Effector memory CD8-positive, alpha-beta T cell (primary cell): Measurements from ENCODE around the gene KCNAB2.
"Not testable (repeated sequence)": the region's sequence is repeated elsewhere in the genome, so short reads cannot be mapped to it uniquely, and the experiment has no call there.

ENCODE experiments used
- ATAC-seq: fragments of 150-1000 bp; cut with Tn5 transposase; replicated peaks from 2 replicates; pipeline ENCODE4 v1.10.0; 2021; ENCODE audit warnings: mild to moderate bottlenecking, moderate library complexity
- DNase-seq, 3 experiments: peaks; one replicate each; pipeline ENCODE4 v3.0.0; 2021
- H3K27ac Mint-ChIP-seq, 2 donors: one replicate each; pipeline ENCODE4 v1.8.0; 2022; ENCODE audit warnings: mild to moderate bottlenecking in 2 of 2, mixed read lengths in 2 of 2, moderate library complexity in 2 of 2
- H3K27me3 Mint-ChIP-seq, 2 donors: one replicate each; pipeline ENCODE4 v1.8.0; 2022; ENCODE audit warnings: mixed read lengths in 2 of 2
- H3K36me3 Mint-ChIP-seq: one replicate; pipeline ENCODE4 v1.8.0; 2022; ENCODE audit warnings: mild to moderate bottlenecking, moderate library complexity, mixed read lengths; ENCODE audit not compliant: insufficient read depth
- H3K4me1 Mint-ChIP-seq, 2 donors: one replicate each; pipeline ENCODE4 v1.8.0; 2022; ENCODE audit warnings: low read depth in 2 of 2, mixed read lengths in 2 of 2
- H3K4me3 Mint-ChIP-seq, 2 donors: one replicate each; pipeline ENCODE4 v1.8.0; 2022; ENCODE audit warnings: mild to moderate bottlenecking in 2 of 2, mixed read lengths in 2 of 2, moderate library complexity in 2 of 2
- H3K9me3 Mint-ChIP-seq, 2 donors: one replicate each; pipeline ENCODE4 v1.8.0; 2022; ENCODE audit warnings: mixed read lengths in 2 of 2

Gene KCNAB2

GRCh38 chr1:6014130-6014999 is 31.3 kb upstream of the KCNAB2 start:
- Mint-ChIP-seq H3K4me1 (peaks cover 25 to 28% of the 10 kb centered on the region in 2 donors), H3K27me3 (no peaks in the 10 kb centered on the region), H3K4me3 (no peak overlapping the region), H3K9me3 (peaks cover 0 to 3% of the 10 kb centered on the region in 2 donors), H3K27ac (peak overlapping the region; percentile 89), H3K36me3 (peaks cover 55% of the 10 kb centered on the region)
- DNase-seq (no peak), ATAC-seq (no peak)

GRCh38 chr1:6016191-6016865 is 29.4 kb upstream of the KCNAB2 start:
- H3K4me3 Mint-ChIP-seq: no peak overlapping the region
- peaks cover under 1 to 3% of the 10 kb centered on the region in 2 donors for H3K9me3 Mint-ChIP-seq
- no peaks in the 10 kb centered on the region for H3K27me3 Mint-ChIP-seq
- no peak for ATAC-seq
- DNase-seq: no peak
- peaks cover 19 to 21% of the 10 kb centered on the region in 2 donors for H3K4me1 Mint-ChIP-seq
- H3K36me3 Mint-ChIP-seq: peaks cover 63% of the 10 kb centered on the region
- no peak overlapping the region for H3K27ac Mint-ChIP-seq

GRCh38 chr1:6017654-6018053 is 28.0 kb upstream of the KCNAB2 start:
- H3K4me3 Mint-ChIP-seq, ATAC-seq, H3K9me3 Mint-ChIP-seq, H3K27me3 Mint-ChIP-seq, DNase-seq, H3K27ac Mint-ChIP-seq: not testable (repeated sequence)
- peaks cover 16 to 21% of the 10 kb centered on the region in 2 donors for H3K4me1 Mint-ChIP-seq
- H3K36me3 Mint-ChIP-seq: peaks cover 55% of the 10 kb centered on the region

GRCh38 chr1:6019166-6019845 is 26.4 kb upstream of the KCNAB2 start:
- peaks cover 7 to 8% of the 10 kb centered on the region in 2 donors for H3K4me1 Mint-ChIP-seq
- H3K27ac Mint-ChIP-seq: peak overlapping the region in 1 of 2 donors; percentile 53
- H3K4me3 Mint-ChIP-seq: no peak overlapping the region
- peaks cover 42% of the 10 kb centered on the region for H3K36me3 Mint-ChIP-seq
- ATAC-seq (no peak), DNase-seq (no peak)
- H3K27me3 Mint-ChIP-seq: no peaks in the 10 kb centered on the region
- H3K9me3 Mint-ChIP-seq: peaks cover 4 to 7% of the 10 kb centered on the region in 2 donors

- DNase-seq (no peak), ATAC-seq (no peak)
- H3K27ac Mint-ChIP-seq: no peak overlapping the region
- peaks cover 43% of the 10 kb centered on the region for H3K36me3 Mint-ChIP-seq
- H3K4me1 Mint-ChIP-seq: peaks cover 20 to 27% of the 10 kb centered on the region in 2 donors
- no peaks in the 10 kb centered on the region for H3K27me3 Mint-ChIP-seq
- H3K4me3 Mint-ChIP-seq: no peak overlapping the region
- H3K9me3 Mint-ChIP-seq: peaks cover 4 to 7% of the 10 kb centered on the region in 2 donors
Measured at GRCh38 chr1:6022193-6022592, 23.5 kb upstream of the KCNAB2 start.

- ATAC-seq (no peak), DNase-seq (no peak)
- Mint-ChIP-seq H3K4me1 (peaks cover 32 to 39% of the 10 kb centered on the region in 2 donors), H3K9me3 (peaks cover 4 to 7% of the 10 kb centered on the region in 2 donors), H3K27ac (no peak overlapping the region), H3K36me3 (peaks cover 47% of the 10 kb centered on the region), H3K4me3 (no peak overlapping the region), H3K27me3 (no peaks in the 10 kb centered on the region)
Measured at GRCh38 chr1:6023346-6023745, 22.3 kb upstream of the KCNAB2 start.

- Mint-ChIP-seq H3K9me3 (peaks cover 4 to 7% of the 10 kb centered on the region in 2 donors), H3K27ac (no peak overlapping the region), H3K27me3 (no peaks in the 10 kb centered on the region), H3K36me3 (peaks cover 53% of the 10 kb centered on the region), H3K4me3 (peak overlapping the region in 1 of 2 donors; percentile 12), H3K4me1 (peaks cover 37 to 46% of the 10 kb centered on the region in 2 donors)
- DNase-seq (no peak), ATAC-seq (no peak)
Measured at GRCh38 chr1:6024376-6024775, 21.3 kb upstream of the KCNAB2 start.

GRCh38 chr1:6025269-6026094 is 20.2 kb upstream of the KCNAB2 start:
- peaks cover 43 to 57% of the 10 kb centered on the region in 2 donors for H3K4me1 Mint-ChIP-seq
- peak overlapping the region; percentile 96 to 100 for H3K27ac Mint-ChIP-seq
- peaks cover 50% of the 10 kb centered on the region for H3K36me3 Mint-ChIP-seq
- H3K4me3 Mint-ChIP-seq: peak overlapping the region; percentile 87 to 97
- ATAC-seq (no peak), DNase-seq (no peak)
- H3K27me3 Mint-ChIP-seq: no peaks in the 10 kb centered on the region
- H3K9me3 Mint-ChIP-seq: peaks cover 4 to 7% of the 10 kb centered on the region in 2 donors

GRCh38 chr1:6026095-6026809 is 19.4 kb upstream of the KCNAB2 start:
- peak; percentile 78 for ATAC-seq
- H3K36me3 Mint-ChIP-seq: peaks cover 50% of the 10 kb centered on the region

GRCh38 chr1:6027591-6027990 is 18.1 kb upstream of the KCNAB2 start:
- H3K4me3 Mint-ChIP-seq: peak overlapping the region; percentile 87 to 97
- ATAC-seq: no peak
- H3K27ac Mint-ChIP-seq: peak overlapping the region; percentile 96 to 100
- no peaks in the 10 kb centered on the region for H3K27me3 Mint-ChIP-seq
- H3K36me3 Mint-ChIP-seq: peaks cover 52% of the 10 kb centered on the region
- H3K9me3 Mint-ChIP-seq: no peaks in the 10 kb centered on the region
- no peak for DNase-seq
- peaks cover 60 to 69% of the 10 kb centered on the region in 2 donors for H3K4me1 Mint-ChIP-seq

More at GRCh38 chr1:6026095-6026809, 19.4 kb upstream of the KCNAB2 start:
- Mint-ChIP-seq H3K4me1 (peaks cover 51 to 65% of the 10 kb centered on the region in 2 donors), H3K4me3 (peak overlapping the region; percentile 87 to 97), H3K9me3 (peaks cover 4 to 7% of the 10 kb centered on the region in 2 donors), H3K27me3 (no peaks in the 10 kb centered on the region), H3K27ac (peak overlapping the region; percentile 96 to 100)
- DNase-seq: peak; percentile 90 to 93 (median 92)

- peak; percentile 56 for ATAC-seq
- H3K27ac Mint-ChIP-seq: peak overlapping the region; percentile 96 to 100
- peaks cover 49% of the 10 kb centered on the region for H3K36me3 Mint-ChIP-seq
- no peaks in the 10 kb centered on the region for H3K9me3 Mint-ChIP-seq
- peak; percentile 58 to 64 (median 62) for DNase-seq
- peak overlapping the region; percentile 87 to 97 for H3K4me3 Mint-ChIP-seq
- no peaks in the 10 kb centered on the region for H3K27me3 Mint-ChIP-seq
- H3K4me1 Mint-ChIP-seq: peaks cover 67 to 75% of the 10 kb centered on the region in 2 donors
Measured at GRCh38 chr1:6028042-6028850, 17.4 kb upstream of the KCNAB2 start.
